ENCODE measurements around the gene ZMAT5.

The ZMAT5 gene

GRCh38 chr22:29717789-29718188, 49.0 kb downstream of the ZMAT5 start:
- Histone ChIP-seq H3K27me3 (replicated peaks) (peaks cover 19% of the 10 kb centered on the region), H3K36me3 (replicated peaks) (no peaks in the 10 kb centered on the region), H3K27ac (no peak overlapping the region), H3K4me3 (ENCODE audit: low read depth, low read length) (no peak overlapping the region)
- TF ChIP-seq CTCF (IDR thresholded peaks at IDR 0.05; ENCODE audit: low read depth, low read length, missing control alignments) = no peak
- DNase-seq = no peak
- in situ Hi-C loops (cut with HindIII; ENCODE audit: low pct_ligation_motif_present, low sequenced_read_pairs) = no loop called here

GRCh38 chr22:29716814-29717545, 49.8 kb downstream of the ZMAT5 start:
- TF ChIP-seq CTCF (IDR thresholded peaks at IDR 0.05; ENCODE audit: low read depth, low read length, missing control alignments) = no peak
- Histone ChIP-seq H3K4me3 (ENCODE audit: low read depth, low read length) (no peak overlapping the region), H3K27ac (no peak overlapping the region), H3K36me3 (replicated peaks) (no peaks in the 10 kb centered on the region), H3K27me3 (replicated peaks) (peaks cover 19% of the 10 kb centered on the region)
- in situ Hi-C loops (cut with HindIII; ENCODE audit: low pct_ligation_motif_present, low sequenced_read_pairs) = no loop called here
- DNase-seq = peak; percentile 66

- Histone ChIP-seq H3K4me3 (ENCODE audit: low read depth, low read length) (no peak overlapping the region), H3K36me3 (replicated peaks) (no peaks in the 10 kb centered on the region), H3K27ac (no peak overlapping the region), H3K27me3 (replicated peaks) (peaks cover 13% of the 10 kb centered on the region)
- DNase-seq = no peak
- in situ Hi-C loops (cut with HindIII; ENCODE audit: low pct_ligation_motif_present, low sequenced_read_pairs) = no loop called here
- TF ChIP-seq CTCF (IDR thresholded peaks at IDR 0.05; ENCODE audit: low read depth, low read length, missing control alignments) = no peak
These were observed 51.1 kb downstream of the ZMAT5 start for GRCh38 chr22:29715705-29716104.

GRCh38 chr22:29715240-29715639, 51.6 kb downstream of the ZMAT5 start:
- in situ Hi-C loops (cut with HindIII; ENCODE audit: low pct_ligation_motif_present, low sequenced_read_pairs) = no loop called here
- peaks cover 9% of the 10 kb centered on the region for H3K27me3 ChIP-seq (replicated peaks)
- H3K36me3 ChIP-seq (replicated peaks) = no peaks in the 10 kb centered on the region
- DNase-seq = no peak
- H3K4me3 ChIP-seq (ENCODE audit: low read depth, low read length) = no peak overlapping the region
- H3K27ac ChIP-seq = no peak overlapping the region
- no peak for TF ChIP-seq CTCF (IDR thresholded peaks at IDR 0.05; ENCODE audit: low read depth, low read length, missing control alignments)

- DNase-seq = no peak
- no peak overlapping the region for H3K27ac ChIP-seq
- no peak overlapping the region for H3K4me3 ChIP-seq (ENCODE audit: low read depth, low read length)
- no peaks in the 10 kb centered on the region for H3K27me3 ChIP-seq (replicated peaks)
- in situ Hi-C loops (cut with HindIII; ENCODE audit: low pct_ligation_motif_present, low sequenced_read_pairs) = no loop called here
- no peaks in the 10 kb centered on the region for H3K36me3 ChIP-seq (replicated peaks)
- TF ChIP-seq CTCF (IDR thresholded peaks at IDR 0.05; ENCODE audit: low read depth, low read length, missing control alignments) = no peak
These were observed 53.6 kb downstream of the ZMAT5 start for GRCh38 chr22:29713156-29713727.

Data from brain microvascular endothelial cell (primary cell).